SU-DHL-6 (cell line): ENCODE data around the gene PTGDS.

Experiments
- EZH2phosphoT487 ChIP-seq: fragments of 200-600 bp; sonication (generic), shearing (Covaris generic); conservative IDR thresholded peaks from 2 replicates; pipeline ENCODE4 v1.6.1; 2018; ENCODE audit warnings: mild to moderate bottlenecking, antibody characterized with exemption, low read length, moderate library complexity, mixed read lengths
- TF ChIP-seq, protein P1 (sequence below): fragments of 200-600 bp; sonication (generic); IDR thresholded peaks from one replicate; pipeline ENCODE4 v1.5.1; 2017; ENCODE audit warnings: antibody characterized with exemption, mild to moderate bottlenecking, low read length, moderate library complexity; ENCODE audit not compliant: insufficient read depth, poor library complexity, severe bottlenecking

DNA sequence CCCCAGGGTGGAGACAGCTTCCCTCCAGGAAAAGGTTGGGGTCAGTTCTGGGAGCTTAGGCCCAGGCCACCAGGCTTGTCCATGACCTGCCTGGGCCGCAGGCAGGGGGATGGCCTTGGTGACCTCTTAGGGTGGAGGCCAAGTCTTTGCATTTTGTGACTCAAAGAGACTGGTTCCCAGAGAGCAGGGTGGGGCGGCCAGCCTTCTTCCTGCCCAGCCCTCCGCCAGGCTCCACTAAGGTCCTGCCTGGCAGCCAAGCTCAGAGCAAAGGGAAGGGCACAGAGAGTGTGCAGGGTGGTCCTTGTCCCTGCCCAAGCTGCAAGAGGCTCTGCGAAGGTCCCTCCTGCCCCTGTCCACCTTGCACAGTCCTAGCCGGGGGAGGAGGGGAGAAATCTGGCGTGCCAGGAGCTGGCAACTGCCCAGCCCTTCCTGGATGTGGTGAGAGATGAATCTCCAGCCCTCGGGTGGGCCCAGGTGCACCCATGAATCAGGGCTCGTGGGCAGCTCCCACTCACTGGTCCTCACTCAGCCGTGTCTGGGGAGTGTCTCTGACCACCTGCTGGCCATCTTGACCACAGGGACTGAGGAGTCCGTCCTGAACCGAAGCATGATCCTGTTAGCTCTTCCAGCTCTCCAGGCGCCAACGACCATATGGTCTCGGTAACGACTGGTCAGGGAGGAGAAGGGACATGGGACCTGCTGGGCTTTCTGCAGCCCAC lies 2.3 kb upstream of the PTGDS start:
- TF ChIP-seq, protein P1, sequence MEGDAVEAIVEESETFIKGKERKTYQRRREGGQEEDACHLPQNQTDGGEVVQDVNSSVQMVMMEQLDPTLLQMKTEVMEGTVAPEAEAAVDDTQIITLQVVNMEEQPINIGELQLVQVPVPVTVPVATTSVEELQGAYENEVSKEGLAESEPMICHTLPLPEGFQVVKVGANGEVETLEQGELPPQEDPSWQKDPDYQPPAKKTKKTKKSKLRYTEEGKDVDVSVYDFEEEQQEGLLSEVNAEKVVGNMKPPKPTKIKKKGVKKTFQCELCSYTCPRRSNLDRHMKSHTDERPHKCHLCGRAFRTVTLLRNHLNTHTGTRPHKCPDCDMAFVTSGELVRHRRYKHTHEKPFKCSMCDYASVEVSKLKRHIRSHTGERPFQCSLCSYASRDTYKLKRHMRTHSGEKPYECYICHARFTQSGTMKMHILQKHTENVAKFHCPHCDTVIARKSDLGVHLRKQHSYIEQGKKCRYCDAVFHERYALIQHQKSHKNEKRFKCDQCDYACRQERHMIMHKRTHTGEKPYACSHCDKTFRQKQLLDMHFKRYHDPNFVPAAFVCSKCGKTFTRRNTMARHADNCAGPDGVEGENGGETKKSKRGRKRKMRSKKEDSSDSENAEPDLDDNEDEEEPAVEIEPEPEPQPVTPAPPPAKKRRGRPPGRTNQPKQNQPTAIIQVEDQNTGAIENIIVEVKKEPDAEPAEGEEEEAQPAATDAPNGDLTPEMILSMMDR: no peak
- no peak for TF ChIP-seq EZH2phosphoT487
